HG03342 (cell line): ENCODE measurements around the gene PSAP.
A peak's percentile ranks its signal among the peaks of the same experiment; 100 is the strongest.
"Not testable (repeated sequence)": the region's sequence is repeated elsewhere in the genome, so short reads cannot be mapped to it uniquely, and the experiment has no call there.

Source experiments
- ATAC-seq: cut with Tn5 transposase; IDR thresholded peaks from one replicate; pipeline ENCODE4 v1.9.1; 2021; ENCODE audit warnings: mild to moderate bottlenecking, moderate library complexity; ENCODE audit not compliant: unreplicated experiment

PSAP gene

DNA sequence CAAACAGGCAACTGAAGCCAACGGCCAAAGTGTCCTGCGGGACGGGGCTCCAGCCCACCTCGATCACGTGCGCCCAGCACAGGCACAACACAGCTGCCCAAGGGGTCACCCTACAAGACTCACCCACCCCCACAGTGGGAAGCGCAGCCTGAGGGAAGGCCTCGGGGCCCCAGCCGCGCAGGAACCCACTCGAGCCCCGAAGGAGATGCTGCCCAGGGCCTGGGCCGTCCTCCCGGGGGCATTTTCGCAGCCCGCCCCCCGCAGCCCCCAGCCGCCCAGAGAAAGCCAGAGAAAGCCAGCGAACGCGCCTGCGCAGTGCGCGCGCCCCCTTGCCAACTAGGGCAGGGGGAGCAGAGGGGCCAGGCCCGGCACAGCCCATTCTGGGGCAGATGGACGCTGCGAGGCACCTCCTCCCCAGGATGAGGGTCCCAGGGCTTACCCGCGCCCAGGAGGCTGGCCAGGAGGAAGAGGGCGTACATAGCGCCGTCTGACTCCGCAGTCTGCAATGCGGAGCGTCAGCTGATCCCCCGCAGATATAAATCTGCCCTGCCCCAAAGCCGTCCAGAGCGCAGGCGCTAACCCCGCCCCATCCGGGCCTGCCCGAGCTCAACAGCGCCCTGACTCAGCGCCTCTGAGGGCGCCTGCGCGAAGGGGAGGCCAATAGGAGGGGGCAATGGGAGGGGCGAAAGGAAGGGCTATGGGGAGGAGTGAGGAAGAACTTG lies at the start of gene PSAP:
TSS of gene PSAP (minus strand) at position 509 of the 722 bp plus-strand sequence. CDS start at position 479, 30 bp downstream.
- peak; percentile 91 for ATAC-seq

DNA sequence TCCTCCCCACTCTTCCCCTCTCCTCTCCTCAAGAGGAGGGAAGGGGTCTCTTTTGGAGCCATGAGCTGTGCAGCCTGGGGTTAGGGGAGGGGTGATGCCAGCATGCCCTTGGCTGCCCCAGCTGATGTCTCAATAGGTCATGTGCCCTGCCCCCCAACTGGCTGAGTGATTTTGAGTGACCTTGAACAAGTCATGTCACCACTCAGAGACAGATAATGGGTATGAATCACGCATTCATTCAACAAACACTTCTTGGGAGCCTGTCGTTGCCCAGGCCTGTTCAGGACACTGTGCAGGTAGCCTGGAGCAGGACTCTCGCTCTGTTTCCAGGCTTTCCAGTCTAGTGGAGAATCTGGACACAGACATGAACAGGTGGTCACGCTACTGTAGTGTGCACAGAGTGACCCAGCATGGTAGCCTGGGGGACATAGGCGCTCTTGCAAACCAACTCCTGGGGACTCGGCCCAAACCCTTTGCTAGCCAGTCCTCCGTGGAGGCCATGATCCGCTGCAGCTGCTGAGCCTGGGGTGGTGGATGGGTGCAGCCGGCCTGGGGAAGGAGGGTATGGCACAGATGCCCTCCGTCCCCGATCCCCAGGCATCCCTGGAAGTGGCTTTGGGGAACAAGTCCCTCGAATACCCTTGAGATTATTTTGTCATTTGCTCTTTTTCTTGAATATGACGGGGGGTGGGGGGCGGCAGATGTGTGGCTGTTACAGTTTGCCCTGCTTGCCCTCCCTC lies 49.6 kb upstream of the PSAP start:
- ATAC-seq, result no peak

DNA sequence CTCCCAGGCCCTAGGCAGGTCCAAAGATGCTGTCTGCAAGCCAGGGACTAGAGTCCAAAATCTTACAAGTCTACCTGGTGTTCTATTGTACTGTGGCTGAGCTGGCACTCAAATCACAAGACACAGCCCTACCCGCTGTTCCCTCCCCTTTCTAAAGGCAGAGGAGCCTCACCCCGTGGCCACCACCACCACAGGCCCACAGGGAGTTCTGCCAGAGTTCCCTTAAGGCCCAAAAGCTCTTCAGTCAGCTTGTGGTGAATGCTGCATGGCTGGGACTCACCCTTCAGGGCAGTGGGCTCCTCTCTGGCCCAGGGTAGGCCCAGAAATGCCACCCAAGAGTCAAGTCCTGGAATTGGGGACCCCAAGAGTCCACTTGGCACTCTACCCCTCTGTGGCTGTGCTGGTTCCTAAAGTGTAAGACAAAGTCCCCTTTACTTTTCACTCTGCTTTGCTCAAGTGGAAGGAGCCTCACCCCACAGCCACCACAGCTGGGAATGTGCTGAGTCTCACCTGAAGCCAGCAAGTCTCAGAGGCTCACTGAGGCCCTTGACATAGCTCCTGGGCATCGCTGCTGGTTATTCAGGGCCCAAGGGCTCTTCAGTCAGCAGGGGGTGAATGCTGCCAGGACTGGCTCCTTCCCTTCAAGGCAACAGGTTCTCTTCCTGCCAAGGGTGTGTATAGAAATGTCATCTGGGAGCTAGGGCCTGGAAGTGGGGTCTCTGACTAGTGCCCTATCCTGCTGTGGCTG lies 48.8 kb upstream of the PSAP start:
- ATAC-seq, result no peak

DNA sequence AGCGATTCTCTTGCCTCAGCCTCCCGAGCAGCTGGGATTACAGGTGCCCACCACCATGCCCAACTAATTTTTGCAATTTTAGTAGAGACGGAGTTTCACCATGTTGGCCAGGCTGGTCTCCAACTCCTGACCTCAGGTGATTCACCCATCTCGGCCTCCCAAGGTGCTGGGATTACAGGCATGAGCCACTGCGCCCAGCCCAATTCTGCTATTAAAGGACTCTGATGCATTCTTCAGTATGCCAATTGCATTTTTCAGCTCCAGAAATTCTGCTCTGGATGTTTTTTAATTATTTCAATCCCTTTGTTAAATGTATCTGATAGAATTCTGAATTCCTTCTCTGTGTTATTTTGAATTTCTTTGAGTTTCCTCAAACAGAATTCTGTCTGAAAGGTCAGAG lies 47.3 kb upstream of the PSAP start:
- not testable (repeated sequence) for ATAC-seq

DNA sequence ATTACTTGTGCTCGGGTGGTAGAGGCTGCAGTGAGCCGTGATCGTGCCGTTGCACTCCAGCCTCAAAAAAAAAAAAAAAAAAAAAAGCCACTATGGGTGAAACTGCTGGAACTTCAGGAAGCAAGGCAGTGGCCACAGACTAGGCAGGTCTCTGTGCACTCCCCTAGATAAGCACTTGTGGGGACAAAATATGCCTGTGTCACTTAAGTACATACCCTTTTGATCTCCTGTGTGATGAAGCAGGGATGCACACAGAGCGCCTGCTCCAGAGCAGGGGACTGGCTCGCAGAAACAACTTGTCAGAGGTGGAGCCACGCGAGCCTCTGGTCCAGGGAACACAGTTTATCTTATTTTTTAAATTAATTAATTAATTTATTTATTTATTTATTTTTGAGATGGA lies 42.9 kb upstream of the PSAP start:
- ATAC-seq, result no peak

DNA sequence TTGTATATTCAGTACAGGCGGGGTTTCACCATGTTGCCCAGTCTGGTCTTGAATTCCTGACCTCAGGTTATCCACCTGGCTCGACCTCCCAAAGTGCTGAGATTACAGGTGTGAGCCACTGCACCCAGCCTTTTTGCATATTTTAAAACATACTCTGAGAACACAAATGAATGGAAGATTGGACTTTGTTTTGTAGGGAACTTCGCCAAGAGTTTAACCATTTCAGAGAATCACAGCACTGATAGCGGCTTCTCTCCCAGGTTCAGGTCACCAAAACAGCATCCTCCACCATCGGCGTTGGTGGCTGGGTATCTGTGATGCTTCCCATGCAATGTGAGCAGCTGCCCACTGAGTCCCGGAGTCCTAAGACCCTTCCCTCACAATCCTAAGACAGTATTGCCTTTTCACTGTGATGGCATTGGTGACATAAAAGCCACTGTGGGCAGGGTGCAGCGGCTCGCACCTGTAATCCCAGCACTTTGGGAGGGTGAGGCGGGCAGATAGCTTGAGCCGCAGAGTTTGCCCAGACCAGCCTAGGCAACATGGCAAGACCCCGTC lies 42.3 kb upstream of the PSAP start:
- ATAC-seq, result no peak

DNA sequence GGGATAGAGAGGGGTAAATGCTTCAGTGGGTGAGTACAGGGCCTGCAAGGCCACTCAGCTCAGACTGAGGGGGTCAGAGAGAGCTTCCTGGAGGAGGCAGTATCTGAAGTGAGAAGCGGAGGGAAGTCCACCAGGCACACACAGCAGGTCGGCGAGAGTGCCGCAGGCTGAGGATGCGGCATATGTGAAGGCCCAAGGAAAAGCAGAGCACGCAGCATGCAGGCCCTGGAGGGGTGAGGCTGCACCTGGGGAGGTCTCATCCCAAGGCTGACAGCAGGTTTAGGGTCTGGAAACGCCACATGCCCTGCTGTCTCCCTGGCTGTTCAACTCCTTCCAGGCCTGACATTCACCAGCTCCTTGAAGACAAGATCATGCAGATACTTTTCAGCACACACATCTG lies 40.4 kb upstream of the PSAP start:
- ATAC-seq, result no peak

DNA sequence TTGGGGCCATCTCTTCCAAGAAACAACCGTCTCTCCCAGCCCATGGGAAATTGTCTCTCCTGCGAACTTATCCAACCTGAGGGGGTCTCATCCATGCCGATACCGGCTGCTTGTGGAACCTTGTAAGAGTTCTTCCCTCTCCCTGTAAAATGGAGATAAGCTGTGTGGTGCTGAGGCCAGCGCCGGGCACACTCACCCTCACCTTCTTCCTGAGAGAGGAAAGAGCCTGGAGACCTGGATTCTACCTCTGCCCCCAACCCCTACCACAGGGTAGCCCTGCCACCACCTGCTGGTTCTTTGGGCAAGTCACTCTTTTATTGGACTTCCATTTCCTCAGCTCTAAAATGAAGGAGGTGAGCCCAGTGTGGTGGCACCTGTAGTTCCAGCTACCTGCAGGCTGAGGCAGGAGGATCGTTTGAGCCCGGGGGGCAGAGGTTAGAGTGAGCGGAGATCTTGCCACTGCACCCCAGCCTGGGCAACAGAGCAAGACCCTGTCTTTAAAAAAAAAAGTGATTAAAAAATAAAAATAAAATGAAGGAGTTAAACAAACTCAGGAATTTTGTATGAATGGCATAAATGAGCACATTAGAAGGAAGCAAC lies 38.4 kb upstream of the PSAP start:
- ATAC-seq, result no peak

DNA sequence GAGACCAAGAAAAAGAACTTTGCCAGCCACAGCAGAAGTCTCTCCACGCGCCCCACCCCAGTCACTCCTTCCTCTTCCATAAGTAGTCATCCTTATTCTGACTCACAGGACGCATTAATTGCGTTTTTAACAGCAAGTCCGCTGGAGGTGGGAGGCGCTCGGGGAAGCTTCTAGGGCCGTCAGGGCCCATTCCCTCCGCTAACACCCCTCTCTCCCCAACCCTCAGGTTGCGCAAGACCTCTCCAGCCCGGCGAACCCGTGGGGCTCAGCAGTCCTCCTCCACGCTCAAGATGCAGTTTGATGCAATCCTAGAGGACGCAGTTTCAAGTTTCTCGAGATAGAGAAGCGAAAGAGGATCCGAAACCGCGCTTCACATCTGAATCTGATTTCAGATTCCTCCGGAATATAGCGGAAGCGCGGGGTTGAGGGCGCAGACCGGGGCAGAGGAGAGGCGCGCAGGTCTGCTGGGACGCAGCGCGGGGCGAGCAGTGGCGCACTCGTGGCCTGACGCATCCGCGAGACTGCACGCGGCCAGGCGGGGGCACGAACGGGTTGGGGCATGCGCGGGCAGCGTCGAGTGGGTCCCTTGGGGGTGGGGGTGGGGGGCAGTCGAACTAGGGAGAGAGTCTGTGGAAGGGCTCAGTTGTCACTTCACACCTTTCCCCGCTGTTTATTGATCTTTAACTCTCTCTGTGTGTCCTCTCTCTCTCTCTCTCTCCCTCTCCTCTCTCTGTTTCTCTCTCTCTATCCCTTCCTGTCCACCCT lies 37.8 kb upstream of the PSAP start:
- peak; percentile 82 for ATAC-seq

DNA sequence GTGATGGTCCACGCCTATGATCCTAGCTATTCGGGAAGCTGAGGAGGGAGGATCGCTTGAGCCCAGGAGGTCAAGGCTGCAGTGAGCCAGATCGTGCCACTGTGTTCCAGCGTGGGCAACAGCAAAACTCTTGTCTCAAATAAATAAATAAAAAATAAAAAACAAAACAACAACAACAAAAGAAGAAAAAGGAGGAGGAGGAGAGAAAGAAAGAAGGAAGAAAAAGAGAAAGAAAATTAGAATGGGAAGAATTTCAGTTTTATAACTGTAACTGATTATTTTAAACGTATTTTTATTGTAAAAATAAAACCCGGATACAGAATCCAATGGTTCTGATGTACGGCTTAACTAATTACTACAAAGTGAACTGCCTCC lies 37.2 kb upstream of the PSAP start:
- no peak for ATAC-seq

DNA sequence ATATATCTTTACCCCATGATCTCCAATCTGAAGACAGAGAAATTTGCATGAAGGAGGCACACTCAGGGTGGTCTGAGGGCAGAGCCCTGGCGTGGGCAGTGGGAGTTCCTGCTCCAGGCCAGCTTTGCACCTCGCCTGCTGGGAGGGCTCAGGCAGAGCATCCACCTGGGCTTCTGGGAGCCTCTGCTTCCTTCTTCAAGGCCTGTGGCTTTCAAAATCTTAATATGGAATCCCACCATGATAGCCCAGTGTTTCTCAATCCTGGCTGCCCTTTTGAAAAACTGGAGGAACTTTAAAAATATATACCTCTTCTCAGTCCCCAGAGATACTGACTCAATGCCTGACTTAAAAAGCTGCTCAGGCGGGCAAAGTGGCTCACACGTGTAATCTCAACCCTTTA lies 36.7 kb upstream of the PSAP start:
- no peak for ATAC-seq

DNA sequence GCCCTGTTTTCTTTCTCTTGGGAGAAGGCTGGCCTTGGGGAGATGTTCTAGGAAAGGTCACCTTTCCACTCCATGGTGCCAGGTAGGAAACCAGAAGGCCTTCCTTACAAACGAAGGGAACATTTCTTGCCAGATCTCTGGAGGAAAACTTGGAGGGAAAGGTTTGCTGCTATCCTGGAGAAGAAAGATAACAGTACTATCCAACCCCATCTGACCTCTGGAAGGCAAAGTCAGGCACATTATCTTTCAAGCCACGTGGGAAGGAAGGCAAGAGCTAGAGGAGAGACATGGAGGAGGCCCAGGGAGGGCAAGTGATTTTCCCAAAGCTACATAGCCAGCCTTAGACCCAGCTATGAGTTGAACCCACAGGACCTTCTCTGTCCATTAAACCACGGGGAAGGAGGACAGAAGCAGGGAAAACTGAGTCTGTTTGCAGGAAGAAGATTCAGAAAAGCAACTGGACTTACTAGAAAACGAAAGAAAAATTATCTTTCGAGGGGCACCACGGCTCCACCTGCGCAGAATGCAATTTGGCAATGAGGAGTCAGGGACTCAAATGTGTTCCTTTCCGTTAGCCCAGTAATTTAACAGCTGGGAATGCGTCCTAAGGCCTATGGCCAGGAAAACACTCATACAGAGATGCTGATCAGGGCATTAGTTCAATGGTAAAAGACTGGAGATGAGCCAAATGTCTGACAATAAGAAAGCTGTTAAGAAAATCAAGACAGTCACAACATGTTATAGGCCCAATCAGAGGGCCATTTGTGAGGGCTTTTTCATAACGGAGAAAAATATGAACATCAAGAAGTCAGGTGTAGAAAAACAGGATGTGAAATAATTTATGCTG lies 32.0 kb upstream of the PSAP start:
- no peak for ATAC-seq

DNA sequence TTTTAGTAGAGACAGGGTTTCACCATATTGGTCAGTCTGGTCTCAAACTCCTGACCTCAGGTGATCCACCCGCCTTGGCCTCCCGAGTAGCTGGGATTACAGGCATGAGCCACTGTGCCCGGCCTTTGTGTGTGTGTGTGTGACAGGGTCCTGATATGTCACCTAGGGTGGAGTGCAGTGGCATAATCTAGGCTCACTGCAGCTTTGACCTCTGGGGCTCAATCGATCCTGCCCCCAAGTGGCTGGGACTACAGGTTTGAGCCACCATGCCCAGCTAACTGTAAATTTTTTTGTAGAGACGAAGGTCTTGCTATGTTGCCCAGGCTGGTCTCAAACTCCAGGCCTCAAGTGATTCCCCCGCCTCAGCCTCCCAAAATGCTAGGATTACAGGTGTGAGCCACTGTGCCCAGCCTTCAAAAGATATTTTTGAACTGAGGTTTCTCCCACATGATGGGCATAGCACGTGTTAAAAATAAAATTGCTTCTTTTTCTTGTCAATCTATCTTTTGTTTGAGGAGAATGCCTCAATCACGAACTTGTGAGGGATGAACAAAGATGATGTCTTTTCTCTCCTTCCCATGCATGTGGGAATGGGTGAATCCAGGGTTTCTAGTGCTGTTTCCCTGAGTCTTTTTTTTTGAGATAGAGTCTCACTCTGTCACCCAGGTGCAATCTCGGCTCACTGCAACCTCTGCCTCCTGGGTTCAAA lies 30.8 kb upstream of the PSAP start:
- no peak for ATAC-seq

DNA sequence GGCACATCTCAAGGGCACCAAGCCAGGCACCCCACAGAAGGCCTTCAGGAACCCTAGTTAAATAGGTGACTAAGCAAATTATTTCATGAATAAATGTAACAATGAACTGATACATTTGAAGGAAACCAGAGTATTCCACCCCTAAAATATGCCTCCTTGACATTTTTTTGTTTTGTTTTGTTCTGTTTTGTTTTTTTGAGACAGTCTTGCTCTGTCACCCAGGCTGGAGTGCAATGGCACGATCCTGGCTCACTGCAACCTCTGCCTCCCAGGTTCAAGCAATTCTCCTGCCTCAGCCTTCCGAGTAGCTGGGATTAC lies 30.2 kb upstream of the PSAP start:
- not testable (repeated sequence) for ATAC-seq

DNA sequence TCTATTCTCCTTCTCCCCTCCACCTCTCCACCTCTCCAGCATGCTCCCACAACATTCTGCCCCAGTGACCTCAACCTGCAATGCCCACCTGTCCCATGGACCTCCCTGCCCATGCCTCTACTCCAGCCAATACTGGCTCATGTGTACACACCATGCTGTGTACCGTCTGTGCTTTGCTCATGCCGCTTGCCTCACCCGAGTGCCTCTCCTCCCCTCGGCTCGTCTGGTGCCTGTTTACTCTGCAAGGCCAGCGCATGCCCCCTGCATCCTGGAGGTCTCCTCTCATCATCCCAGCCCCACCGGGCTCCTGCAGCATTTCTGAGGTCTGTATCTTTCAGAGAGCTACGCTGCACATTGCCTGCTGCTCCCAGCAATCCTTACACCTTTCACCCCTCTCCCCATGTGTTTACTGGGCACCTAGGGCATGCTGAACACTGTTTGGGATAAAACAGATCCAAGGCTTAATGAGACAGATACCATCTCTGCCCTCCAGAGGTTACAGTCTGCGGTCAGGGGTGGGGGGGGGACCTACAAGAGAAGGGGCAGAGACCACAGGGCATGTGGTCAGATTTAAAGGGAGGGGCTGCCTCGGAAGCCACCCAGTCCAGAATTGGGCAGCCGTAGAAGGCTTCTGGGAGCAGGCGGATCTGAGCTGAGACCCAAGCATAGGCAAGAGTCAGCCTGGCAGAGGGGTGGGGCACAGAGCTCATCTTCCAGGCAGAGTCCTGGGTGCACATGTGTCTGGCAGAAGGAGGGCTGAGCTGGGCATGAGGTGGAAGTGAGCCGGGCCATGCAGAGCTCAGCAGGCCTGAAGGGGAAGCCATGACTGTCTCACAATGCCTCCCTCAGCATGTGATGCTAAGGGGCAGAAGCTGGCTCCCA lies 29.6 kb upstream of the PSAP start:
- no peak for ATAC-seq

DNA sequence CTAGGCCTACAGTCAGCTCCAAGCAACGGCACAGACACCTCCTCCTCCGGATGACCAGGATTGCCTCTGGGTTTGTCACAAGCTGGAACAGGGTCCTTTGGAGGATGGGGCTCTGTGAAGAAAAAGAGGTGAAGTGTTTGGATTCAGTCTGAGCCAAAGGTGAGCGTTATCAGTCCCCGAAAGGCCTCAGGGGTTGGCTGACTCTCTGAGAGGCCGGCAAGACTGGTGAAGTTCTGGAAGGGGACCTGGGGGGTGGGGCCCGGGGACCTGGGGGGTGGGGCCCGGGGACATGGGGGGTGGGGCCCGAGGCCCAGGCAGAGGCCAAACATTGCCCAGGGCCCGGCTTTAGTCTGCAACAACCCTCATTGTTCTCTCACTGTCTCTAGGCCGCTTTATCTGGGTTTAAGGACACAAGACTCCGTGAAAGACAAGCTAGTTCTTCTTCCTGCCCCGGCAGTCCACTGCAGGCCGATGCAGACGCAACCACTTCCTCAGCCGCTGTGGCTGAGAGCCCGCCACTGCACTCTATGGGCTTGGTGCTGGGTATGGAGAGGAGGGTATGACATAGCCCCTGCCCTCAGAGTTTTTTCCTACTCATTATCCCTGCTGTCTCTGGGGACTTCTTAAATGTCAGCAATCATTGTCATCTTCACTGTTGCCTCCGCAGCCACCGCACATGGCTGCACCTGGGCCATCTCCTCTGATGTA lies 27.4 kb upstream of the PSAP start:
- ATAC-seq, result no peak

DNA sequence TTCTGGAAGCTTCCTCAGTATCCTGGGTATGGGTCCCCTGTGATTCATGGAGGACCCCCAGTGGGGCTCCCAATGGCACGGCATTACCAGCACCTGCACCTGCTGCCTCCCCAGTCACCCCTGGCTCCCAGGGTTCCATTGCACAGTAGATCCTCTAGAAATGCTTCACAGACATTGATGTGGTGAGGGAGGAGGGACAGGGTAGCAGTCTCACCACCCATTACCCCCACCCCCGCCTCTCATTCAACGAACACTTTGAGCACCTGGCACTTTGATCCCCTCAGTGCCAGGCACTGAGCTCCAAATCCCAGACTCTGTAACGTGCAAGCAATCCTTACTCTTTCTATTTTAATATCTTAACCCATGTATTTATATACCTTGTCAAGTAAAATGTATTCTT lies 26.8 kb upstream of the PSAP start:
- ATAC-seq, result no peak
